GM18867 (cell line): ENCODE measurements around the gene CD226.
"Not testable (repeated sequence)": the region's sequence is repeated elsewhere in the genome, so short reads cannot be mapped to it uniquely, and the experiment has no call there.

ENCODE experiments used
- ATAC-seq: cut with Tn5 transposase; IDR thresholded peaks from one replicate; pipeline ENCODE4 v1.9.1; 2021; ENCODE audit warnings: mild to moderate bottlenecking, moderate library complexity; ENCODE audit not compliant: unreplicated experiment

The CD226 gene

DNA sequence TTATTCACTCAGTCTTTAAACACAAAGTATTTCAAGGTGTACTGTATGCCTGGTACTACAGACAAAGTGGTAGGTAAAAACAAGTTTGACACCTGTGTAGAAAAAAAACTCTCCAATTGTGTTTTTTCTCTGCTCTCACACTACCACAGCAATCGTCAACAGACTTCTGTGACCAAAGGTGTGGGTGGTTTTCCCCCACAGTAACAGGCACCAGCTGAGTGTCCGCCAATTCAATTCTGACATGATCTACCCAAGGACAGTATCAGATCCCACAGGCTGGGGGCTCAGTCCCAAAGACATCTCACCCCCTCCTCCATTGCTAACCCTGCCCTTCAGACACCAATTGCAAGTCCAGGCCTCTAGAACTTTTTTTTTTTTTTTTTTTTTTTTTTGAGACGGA, 71.2 kb downstream of the CD226 start:
- ATAC-seq: no peak

GRCh38 chr18:69874058-69874457, 73.6 kb downstream of the CD226 start:
- no peak for ATAC-seq

GRCh38 chr18:69872661-69873060, 75.0 kb downstream of the CD226 start:
- ATAC-seq: no peak

GRCh38 chr18:69871363-69871762, 76.3 kb downstream of the CD226 start:
- ATAC-seq: no peak

DNA sequence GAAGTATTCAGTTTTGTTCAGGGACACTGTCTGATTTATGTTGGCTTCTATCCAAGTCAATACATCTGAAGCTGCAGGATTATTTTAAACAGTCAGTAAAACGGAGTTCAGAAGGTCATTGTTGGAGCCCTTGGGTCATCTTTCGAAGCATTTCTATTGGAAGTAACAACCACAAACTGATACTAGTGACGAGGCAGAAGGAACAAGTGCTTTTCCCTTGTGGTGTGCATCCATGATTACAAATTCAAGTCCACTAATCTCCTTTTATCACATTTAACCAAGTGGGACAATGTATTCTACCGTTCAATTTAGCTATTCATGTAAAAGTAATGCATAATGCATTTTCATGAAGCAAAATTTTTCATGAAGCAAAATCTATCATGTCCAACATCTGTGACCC, 76.9 kb downstream of the CD226 start:
- ATAC-seq: no peak

GRCh38 chr18:69866212-69866611, 81.5 kb downstream of the CD226 start:
- no peak for ATAC-seq

- no peak for ATAC-seq
Measured at GRCh38 chr18:69865776-69866175, 81.9 kb downstream of the CD226 start.

DNA sequence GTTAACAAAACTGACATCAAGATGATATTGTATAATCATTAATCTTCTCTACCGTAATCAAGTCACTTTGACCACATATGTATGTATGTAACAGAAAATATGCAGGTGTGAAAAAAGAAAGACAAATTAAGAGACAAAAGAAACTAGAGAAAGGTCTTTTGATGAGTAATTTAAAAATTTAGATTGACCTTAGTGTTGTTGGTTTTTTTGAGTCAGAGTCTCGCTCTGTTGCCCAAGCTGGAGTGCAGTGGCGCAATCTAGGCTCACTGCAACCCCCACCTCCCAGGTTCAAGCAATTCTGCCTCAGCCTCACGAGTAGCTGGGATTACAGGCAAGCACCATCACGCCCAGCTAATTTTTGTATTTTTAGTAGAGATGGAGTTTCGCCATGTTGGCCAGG, 82.9 kb downstream of the CD226 start:
- peak; percentile 91 for ATAC-seq

- no peak for ATAC-seq
Measured at GRCh38 chr18:69858897-69859296, 88.8 kb downstream of the CD226 start.

DNA sequence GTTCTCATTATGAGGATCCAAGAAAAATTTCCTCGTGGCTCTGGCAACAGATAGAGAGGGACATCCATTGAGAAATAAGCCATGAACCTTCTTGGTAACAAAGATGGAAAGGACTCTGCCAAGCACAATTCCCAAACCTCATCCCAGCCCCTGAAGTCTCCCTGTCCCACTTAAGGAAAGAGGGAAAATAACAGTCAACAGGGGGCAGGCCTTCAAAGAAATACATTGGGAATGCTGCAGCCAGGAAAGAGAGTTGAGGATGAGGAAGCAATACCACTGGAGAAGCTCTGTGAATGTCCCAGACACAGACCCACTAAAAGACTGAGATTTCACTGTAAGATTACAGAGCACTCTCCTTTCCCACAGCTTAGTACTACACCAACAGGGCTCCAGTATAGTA, 93.2 kb downstream of the CD226 start:
- ATAC-seq: no peak

- no peak for ATAC-seq
Measured at GRCh38 chr18:69853051-69853450, 94.6 kb downstream of the CD226 start.

DNA sequence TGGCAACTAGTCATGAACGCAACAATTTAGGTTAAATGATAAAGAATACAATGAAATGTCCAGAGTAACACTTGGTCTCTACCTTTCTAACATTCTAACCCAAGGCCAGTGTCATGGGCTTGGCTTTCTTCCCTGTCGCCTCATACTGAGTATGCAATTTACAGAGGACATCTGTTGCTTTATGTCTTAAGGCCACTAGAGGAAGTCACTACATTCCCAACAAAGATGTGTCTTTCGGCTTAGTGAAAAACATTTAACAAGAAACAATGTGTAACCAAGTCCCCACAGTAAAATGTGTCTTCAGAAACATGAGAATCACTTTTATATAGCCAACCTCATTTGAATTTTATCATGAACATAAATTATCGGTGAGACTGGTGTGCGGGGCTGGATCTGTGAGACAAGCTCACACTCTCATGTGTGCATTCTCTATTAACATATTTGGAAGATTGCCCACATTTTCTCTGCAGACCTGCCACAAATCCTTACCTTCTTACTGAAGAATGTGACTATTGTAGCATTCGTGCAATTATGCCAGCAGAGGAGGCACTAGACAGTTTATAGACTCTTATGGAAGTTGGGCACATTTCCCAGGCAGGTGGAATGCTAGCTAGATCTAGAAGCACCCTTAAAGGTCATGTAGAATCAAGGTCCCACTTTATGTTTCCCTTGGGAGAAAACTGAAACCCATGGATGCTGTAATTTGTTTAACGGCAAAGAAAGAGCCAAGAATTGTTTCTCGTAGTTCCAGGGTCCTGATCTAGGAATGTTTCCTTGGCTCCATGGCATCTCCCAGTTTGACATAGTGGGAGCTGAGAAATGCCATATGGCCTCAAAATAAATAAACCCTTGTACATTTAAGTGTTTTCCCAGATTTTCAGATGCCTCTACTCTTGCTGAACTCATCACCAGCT, 101.8 kb downstream of the CD226 start:
- ATAC-seq: no peak

DNA sequence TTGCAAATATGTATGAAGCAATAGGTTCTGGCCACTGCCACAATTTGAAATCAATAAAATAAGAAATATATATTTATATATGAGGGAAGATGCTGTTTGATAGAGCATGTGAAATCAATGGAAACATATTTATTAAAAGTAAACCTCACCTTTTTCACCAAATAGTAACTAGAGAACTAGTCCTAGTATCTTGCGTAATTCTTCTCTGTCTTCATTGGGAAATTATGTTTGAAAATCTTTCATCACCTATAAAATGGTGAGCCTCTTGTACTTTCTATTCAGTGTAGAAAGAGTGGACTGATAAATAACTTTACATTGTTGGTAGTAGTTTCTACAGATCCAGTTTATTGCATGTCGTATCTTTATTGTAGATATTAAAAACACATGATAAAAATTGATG, 103.0 kb downstream of the CD226 start:
- ATAC-seq: no peak

DNA sequence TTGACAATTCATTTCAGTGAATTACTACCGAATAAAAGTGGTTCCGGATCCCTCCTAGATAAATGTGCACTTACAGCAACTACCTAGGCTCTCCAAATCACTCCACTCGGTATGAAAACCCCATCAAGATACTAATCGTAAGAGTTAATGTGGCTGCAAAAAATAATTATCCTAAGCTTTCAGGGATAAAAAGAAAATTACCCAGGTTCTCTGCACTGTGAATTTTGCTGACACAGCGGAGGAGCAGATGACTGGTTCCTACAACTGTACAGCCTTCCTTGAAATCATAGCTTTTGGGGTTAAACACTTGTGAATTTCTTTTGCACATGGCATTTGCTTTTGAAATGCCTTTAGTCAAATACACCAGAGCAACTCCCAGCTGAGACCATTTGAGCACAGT, 104.7 kb downstream of the CD226 start:
- ATAC-seq: no peak

GRCh38 chr18:69841117-69841516, 106.6 kb downstream of the CD226 start:
- no peak for ATAC-seq

GRCh38 chr18:69840445-69840844, 107.2 kb downstream of the CD226 start:
- ATAC-seq: no peak

- ATAC-seq: no peak
Measured at GRCh38 chr18:69840001-69840400, 107.7 kb downstream of the CD226 start.

GRCh38 chr18:69839497-69839896, 108.2 kb downstream of the CD226 start:
- ATAC-seq: no peak

- peak; percentile 58 for ATAC-seq
Measured at GRCh38 chr18:69838620-69839411, 108.9 kb downstream of the CD226 start.

- no peak for ATAC-seq
Measured at GRCh38 chr18:69838003-69838402, 109.7 kb downstream of the CD226 start.

DNA sequence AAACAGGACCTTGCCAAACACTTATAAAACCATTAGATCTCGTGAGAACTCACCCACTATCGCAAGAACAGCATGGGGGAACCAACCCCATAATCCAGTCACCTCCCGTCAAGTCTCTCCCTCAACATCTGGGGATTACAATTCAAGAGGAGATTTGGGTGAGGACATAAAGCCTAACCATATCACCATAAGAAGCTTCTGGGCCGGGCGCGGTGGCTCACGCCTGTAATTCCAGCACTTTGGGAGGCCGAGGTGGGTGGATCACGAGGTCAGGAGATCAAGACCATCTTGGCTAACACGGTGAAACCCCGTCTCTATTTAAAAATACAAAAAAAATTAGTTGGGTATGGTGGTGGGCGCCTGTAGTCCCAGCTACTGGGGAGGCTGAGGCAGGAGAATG, 112.7 kb downstream of the CD226 start:
- ATAC-seq: not testable (repeated sequence)

- no peak for ATAC-seq
Measured at GRCh38 chr18:69830189-69830588, 117.5 kb downstream of the CD226 start.
